Right lobe of liver (tissue), 4 donors: ENCODE measurements around the gene PDE4B.

ENCODE experiments used
- POLR2A ChIP-seq: fragments of 450-650 bp; IDR thresholded peaks from one replicate; pipeline ENCODE4 v1.6.1; 2017; ENCODE audit warnings: antibody characterized with exemption, mild to moderate bottlenecking
- TF ChIP-seq, protein P1 (sequence below), 4 donors: fragments of 200-600 bp in 3 of 4; fragments of 450-650 bp in 1 of 4; IDR thresholded peaks; one replicate each; pipeline versions ENCODE4 v1.5.1 to v1.8.0; 2016 to 2022; ENCODE audit warnings: antibody characterized with exemption in 4 of 4, mild to moderate bottlenecking in 2 of 4
- donor health status: DM: no; HTN: no; CAD: no.
- donor health status: DM: no; HTN: no; CAD: no.
- donor health status: DM: no; HTN: yes; CAD: no.

GRCh38 chr1:65949933-65950332 is 157.2 kb downstream of the PDE4B start:
- TF ChIP-seq POLR2A: no peak
- TF ChIP-seq, protein P1, sequence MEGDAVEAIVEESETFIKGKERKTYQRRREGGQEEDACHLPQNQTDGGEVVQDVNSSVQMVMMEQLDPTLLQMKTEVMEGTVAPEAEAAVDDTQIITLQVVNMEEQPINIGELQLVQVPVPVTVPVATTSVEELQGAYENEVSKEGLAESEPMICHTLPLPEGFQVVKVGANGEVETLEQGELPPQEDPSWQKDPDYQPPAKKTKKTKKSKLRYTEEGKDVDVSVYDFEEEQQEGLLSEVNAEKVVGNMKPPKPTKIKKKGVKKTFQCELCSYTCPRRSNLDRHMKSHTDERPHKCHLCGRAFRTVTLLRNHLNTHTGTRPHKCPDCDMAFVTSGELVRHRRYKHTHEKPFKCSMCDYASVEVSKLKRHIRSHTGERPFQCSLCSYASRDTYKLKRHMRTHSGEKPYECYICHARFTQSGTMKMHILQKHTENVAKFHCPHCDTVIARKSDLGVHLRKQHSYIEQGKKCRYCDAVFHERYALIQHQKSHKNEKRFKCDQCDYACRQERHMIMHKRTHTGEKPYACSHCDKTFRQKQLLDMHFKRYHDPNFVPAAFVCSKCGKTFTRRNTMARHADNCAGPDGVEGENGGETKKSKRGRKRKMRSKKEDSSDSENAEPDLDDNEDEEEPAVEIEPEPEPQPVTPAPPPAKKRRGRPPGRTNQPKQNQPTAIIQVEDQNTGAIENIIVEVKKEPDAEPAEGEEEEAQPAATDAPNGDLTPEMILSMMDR (IDR thresholded peaks at IDR 0.05): no peak
